HG03432 (cell line): ENCODE measurements around the gene SAMD14.
"Not testable (repeated sequence)": the region's sequence is repeated elsewhere in the genome, so short reads cannot be mapped to it uniquely, and the experiment has no call there.

Source experiments
- ATAC-seq: cut with Tn5 transposase; IDR thresholded peaks from one replicate; pipeline ENCODE4 v1.9.1; 2021; ENCODE audit warnings: mild to moderate bottlenecking, moderate library complexity; ENCODE audit not compliant: unreplicated experiment

Gene SAMD14

DNA sequence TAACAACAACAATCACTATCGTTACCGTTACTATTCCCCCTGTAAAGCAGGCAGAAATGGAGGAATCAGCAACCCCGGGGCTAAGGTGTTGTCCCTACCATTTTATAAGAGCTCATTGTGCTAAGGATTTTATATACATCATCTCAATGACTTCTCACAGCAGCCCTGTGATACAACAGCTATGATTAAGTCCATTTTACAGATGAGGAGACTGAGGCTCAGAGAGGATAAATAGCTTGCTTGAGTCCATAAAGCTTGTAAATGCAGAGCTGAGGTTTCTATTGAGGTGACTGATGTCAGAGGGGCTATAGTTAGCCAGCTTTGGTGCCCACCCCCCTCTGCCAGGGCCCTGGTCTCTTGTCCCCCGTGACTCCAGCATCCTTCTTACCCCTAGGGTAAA lies 51.5 kb downstream of the SAMD14 start:
- ATAC-seq = no peak

DNA sequence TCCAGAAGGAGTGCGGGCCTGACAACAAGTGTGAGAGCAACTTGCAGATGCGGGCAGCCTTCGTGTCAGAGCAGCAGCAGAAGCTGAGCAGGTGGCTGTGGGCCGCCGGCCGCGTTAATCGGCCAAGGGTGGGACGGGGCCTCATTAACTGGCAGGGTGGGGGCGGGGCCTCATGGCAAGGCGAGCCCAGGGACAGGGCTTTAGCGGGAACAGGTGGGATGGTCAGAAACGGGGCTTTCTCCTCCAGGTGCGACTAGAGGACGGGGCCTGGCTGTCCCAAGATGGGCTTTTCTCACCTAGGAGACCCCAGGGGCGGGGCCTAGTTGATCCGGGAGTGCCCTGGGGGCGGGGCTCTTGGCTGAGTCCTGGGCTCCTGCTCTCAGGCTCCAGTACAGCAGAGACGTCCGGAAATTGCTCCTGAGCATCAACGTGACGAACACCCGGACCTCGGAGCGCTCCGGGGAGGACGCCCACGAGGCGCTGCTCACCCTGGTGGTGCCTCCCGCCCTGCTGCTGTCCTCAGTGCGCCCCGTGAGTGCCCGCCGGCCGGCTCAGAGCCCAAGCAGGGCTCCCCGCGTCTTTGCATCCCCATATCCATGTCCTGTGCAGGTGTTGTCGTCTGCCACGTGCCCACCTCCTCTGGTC lies 53.2 kb downstream of the SAMD14 start:
- no peak for ATAC-seq

DNA sequence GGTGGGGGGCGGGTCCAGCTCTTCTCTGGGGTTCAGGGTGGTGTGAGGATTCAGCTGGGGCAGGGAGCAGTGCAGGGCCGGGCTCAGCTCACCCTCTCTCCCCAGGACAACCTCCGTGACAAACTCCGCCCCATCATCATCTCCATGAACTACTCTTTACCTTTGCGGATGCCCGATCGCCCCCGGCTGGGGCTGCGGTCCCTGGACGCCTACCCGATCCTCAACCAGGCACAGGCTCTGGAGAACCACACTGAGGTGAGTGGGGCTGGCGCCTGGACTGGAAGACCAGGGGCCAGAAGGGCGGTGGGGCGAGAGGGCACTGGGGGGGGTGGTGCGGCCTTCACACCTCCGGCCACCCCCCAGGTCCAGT lies 53.8 kb downstream of the SAMD14 start:
- ATAC-seq = no peak

DNA sequence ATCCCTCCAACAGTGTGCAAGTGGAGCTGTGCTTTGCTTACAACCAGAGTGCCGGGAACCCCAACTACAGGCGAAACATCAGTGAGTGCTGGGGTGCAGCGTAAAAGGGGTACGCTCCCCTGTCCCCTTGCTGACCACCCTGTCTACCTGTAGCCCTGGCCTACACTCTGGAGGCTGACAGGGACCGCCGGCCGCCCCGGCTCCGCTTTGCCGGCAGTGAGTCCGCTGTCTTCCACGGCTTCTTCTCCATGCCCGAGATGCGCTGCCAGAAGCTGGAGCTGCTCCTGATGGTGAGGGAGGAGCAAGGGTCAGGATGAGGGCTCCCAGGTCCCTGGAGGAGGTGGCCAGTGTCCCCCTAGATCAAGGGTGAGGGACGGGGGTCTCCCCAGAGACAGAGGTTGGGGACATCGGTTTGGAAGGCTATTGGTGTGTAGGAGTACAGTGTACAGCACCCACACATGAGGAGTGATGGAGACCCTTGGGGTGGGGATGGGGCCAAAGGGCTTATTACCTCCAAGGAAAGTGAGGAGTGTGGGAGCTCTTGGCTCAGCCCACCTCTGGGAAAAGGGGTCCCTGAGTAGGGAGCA lies 54.4 kb downstream of the SAMD14 start:
- no peak for ATAC-seq

DNA sequence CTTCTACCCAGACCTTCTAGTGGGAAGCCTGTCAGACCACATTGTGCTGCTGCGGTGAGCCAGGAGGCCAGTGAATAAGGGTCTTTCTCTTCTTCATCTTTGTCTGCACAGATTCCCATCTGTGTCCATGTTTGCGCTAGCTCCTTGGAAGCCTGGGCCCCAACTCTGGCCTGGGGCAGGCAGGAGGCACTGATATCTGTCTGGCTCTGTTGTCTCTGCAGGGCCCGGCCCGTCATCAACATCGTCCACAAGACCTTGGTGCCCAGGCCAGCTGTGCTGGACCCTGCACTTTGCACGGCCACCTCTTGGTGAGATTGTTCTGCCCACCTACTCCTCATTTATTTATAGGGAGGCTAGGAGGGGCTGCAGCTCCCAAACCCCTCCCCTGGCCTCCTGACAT lies 55.7 kb downstream of the SAMD14 start:
- no peak for ATAC-seq

DNA sequence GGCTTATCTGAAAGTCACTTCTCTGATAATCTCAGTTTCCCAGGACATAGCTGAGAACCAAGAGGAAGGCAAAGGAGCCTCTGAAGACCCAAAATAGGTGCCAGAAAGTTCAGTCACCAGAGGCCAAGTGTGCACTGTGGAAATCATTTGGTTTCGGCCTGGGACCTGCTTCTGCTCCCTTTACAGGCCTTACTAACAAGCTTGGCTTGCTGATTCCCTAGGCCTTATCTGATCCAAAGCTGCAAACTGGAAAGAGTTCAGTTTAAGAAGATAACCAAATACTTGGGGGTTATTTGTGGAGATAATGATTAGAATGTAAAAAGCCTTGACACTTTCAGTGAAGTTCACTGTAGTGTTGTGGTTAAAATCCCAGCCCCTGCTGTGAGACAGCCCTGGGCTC lies 57.0 kb downstream of the SAMD14 start:
- no peak for ATAC-seq

DNA sequence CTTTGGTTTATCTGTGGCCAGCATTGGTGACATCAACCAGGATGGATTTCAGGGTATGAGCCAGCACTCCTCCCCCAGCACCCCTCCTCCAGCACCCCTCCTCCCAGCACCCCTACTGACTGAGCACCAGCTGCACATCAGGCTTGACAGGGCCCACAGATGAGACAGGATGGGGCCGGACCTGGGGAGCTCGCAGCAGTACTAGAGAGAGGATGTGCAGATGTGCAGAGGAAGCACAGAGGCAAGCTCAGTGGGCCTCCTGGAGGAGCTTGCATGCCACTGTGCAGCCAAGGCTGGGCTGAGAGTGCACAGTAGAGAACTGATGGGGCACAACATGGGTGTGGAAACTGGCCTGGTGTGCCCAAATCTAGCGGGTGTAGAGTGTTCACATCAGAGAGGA lies 57.8 kb downstream of the SAMD14 start:
- ATAC-seq = no peak

DNA sequence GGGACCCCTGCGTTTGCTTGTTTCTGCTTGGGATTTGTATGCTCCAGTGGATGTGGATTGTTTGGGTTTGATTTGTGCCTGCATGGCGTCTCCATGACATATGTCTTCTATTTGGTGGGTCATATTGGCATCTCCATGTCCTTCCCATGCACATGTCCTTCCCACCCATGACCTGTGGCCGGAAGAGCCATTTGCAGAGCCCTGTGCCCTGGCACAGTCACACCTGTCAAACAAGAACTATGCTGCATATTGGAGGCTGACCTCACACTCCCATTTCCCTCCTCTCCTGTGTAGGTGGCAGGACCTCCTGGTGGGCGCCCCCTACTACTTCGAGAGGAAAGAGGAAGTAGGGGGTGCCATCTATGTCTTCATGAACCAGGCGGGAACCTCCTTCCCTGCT lies 58.3 kb downstream of the SAMD14 start:
- ATAC-seq = no peak

DNA sequence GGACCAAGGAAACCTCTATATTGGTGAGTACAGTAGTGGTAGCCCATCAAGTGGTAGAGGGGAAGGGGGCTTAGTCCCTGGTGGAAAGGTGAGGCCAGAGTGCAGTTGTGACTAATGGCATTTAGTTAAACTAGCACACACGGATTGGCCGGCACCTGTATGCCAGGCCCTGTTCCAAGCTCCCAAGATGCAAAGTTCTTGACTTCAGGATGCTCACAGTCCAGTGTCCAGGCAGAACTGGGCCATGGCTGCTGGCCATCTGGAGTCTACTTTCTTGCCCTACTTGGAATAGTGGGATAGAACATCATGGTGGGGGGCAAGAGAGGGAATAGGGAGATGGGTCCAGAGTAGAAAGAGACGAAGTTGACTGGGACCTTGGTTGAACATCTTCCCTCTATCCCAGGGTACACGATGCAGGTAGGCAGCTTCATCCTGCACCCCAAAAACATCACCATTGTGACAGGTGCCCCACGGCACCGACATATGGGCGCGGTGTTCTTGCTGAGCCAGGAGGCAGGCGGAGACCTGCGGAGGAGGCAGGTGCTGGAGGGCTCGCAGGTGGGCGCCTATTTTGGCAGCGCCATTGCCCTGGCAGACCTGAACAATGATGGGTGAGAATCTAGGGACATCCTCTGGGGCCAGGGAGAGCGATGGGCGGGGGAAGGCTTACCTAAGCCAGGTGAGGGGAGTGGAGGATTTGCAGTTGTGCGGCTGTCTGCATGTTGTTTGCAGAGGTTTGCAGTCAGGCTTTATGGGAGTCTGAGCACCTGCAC lies 58.9 kb downstream of the SAMD14 start:
- no peak for ATAC-seq

DNA sequence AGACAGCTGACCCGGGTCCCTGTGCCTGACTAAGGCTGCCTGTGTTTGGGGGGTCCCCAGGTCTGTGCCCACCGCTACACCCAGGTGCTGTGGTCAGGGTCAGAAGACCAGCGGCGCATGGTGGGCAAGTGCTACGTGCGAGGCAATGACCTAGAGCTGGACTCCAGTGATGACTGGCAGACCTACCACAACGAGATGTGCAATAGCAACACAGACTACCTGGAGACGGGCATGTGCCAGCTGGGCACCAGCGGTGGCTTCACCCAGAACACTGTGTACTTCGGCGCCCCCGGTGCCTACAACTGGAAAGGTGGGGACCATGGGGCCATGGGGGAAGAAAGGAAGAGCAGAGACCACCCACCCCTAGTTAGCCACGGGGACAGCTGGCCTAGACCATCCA lies 62.0 kb downstream of the SAMD14 start:
- no peak for ATAC-seq

DNA sequence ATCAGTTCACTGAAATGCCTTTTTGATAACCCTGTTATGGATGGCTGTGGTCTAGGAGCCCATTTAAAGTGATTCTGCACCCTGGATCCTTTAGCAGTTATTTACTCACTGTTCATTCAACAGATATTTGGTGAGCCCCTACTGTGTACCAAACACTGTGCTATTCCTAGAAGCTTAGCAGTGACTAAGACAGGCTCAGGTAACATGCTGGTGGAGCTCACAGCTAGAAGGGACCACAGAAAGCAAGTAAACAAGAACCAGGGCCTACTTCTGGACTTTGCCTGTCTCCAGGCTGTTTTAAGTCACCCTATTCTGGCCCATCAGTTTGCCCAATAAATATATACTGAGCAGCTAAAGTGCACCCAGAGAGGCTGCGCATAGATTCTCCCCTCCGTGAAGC lies 63.0 kb downstream of the SAMD14 start:
- ATAC-seq = no peak

DNA sequence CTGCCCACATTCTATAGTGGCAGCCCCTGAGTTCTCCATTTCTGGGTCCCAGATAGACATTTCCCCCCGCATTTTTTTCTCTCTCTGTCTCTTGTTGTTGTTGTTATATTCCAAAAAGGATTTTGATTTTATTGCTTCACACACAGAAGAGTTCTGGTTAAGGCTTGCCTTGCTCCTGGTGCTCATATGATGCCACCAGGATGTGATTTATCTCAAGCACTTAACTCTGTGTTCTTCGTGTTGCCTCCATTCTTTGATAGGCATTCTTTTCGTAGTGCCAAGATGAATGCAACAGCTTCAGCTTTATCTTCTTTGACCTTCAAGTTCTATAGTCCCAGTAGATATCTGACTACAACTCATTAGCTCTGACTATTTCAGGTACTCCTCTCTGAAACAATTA lies 64.9 kb downstream of the SAMD14 start:
- no peak for ATAC-seq

DNA sequence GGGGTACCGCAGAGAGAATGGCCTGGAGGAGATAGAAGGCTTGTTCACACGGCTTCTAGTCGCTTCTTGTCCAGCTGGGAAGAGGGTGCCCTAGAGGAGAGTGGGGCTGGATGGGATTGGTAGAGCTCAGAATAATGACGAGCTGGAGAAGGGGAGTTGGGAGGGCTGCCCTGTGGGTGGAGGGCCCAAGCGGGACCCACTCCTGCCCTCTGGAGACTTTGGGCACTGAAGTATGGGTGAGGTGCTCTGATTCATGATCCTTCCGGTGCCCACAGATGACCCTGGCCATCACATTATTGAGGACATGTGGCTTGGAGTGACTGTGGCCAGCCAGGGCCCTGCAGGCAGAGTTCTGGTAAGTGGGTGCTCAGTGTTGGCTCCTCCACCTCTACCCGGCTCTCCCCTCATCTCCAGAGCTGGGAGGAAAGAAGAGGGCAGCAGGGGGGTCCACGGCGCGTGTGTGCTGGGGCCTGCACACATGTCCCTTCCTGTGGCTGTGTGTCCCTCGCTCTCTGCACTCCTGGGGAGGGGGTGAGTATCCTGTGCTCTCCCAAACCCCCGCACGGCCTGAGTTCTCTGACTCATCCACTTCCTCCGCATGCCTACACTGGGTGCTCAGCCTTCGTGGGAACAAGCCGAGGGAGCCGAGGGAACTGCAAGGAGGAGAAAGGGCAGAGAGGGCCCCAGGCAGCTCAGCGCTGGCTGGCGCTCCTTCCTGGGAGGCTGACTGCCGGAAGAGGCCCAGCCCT lies 65.5 kb downstream of the SAMD14 start:
- ATAC-seq = no peak

DNA sequence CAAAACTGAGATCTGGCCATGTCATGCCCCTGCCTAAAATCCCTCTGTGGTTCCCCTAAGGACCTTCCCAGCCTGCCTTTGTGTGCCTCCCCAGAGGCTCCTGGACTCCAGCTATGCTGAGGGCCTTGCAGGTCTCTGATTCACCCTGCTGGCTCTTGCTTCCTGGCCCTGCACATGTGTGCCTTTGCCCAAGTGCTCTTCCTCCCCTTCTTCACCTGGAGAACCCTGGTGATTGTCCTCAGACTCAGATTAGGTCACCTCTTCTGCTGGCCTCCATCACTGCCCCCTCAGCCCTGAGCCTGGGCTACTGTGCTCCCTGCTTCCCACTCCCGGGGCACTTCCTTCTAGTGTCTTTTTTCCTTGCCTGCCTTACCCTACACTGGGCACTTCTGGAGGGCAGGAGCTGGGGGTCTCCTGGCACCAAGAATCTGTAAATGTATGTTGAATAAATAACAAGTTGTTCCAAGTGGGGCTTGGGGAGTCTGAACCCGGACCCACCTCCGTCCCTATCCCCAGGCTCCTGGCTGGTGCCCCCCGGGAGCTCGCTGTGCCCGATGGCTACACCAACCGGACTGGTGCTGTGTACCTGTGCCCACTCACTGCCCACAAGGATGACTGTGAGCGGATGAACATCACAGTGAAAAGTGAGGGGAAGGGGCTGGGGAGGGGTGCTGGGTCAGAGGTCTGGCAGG lies 66.3 kb downstream of the SAMD14 start:
- ATAC-seq = no peak

DNA sequence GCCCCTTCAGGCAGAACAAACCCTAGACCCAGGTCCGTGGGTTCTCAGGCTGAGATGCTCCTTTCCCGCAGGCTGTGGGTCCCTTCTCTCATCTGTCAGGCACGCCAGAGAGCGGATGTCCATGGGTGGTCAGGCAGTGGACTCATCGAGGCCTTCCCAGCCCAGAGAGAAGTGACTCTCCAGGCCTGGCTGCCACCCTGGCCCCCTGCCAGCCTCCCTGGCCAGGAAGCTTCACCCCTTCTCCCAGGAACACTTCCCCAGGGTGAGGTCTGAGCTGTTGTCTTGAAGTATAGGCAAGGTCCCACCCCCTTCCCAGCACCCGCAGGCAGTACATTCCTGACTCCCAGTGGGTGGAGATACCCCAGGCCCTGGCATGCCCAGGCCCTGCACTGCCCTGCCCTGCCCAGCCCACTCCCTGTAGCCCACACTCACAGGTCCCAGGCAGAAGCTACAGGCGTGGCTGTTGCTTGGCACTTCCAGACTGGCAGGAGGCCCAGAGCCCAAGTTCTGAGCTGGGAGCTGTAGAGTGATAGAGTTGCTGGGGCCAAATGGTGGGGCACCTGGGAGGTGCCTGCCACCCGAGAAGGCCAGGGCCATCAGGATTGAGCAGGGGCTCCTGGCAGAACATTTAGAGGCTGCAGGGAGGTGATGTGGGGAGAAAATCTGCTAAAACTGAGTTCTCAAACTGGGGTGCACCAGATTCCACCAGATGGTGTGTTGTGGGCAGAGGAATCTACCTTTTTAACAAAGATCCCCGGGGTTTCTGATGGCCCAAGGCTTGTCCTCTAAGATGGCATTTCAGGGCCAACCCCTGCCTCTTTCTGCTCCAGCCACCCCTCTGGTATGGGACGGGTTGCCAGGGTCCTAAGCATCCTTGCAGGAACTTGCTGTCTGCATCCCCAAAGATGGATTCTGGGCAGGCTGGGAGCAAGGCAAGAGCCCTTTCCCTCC lies 67.4 kb downstream of the SAMD14 start:
- ATAC-seq = no peak

DNA sequence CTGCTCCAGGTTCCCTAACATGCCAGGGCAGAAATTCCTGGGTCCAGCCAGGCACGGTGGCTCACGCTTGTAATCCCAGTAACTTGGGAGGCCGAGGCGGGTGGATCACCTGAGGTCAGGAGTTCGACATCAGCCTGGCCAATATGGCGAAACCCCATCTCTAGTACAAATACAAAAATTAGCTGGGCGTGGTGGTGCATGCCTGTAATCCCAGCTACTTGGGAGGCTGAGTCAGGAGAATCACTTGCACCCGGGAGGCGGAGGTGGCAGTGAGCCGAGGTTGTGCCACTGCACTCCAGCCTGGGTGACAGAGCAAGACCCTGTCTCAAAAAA lies 68.3 kb downstream of the SAMD14 start:
- ATAC-seq = not testable (repeated sequence)

DNA sequence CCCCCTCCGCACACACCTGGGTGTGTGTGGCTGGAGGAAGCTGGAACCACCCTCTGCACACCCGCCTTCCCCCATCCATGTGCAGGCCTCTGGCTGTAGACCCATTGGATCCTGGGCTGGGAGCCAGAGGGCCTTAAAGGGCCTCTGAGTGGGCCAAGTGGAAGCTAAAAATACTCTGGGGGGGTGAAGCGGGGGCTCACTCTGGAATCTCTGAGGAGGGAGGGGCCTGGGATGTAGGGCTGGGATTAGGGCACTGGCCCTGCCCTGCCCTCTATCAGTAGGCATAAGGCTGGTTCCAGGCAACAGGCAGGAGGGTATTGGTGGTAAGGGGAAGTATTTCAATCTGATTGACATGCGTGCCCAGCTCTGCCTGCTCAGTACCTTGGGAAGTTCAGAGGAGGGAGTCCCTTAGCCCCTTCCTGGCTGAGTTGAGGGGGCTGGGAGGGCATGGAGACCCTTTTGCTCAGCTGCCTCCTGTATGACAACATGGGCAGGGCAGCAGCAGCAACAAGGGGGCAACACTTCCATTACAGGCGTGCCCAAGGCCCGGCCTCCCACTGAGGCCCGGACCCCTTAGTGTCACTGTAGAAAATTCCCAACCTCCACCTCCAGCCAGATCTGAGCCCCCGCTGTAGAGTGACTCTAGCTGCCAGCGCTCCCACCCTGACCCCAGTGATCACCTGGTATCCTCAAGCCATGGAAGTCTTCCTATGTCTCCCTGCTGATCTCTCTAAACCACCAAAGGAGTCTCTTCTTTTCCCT lies 68.8 kb downstream of the SAMD14 start:
- no peak for ATAC-seq
